Activated naive CD4-positive, alpha-beta T cell treated with Interleukin-2 at 50 U/mL for 16 hours (primary cell): ENCODE data around the gene FANCC.

ENCODE experiments used
- DNase-seq: peaks from one replicate; pipeline ENCODE4 v3.0.0-alpha.2; 2020

The FANCC gene

GRCh38 chr9:95097279-95097678, 220.2 kb downstream of the FANCC start:
- DNase-seq, result no peak

- no peak for DNase-seq
Observed at GRCh38 chr9:95096807-95097206, 220.7 kb downstream of the FANCC start.

DNA sequence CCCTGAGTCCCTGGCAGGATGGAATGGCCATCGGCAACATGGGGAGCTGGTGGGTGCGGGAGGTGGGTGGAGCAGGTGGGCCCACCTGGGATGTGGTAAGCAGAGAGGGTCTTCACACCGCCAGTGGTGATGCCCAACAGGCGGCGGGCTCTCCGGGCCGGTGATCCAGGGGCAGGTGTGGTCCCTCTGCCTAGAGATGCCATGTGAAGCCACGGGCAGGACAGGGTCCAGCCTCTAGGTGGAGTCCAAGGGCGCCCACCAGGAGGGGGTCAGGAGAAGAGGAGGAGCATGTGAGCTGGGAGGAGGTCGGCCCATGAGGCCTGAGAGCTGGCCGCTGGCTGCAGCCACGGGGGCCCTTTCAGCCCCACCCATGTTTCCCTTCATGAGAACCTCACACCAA, 221.1 kb downstream of the FANCC start:
- no peak for DNase-seq

DNA sequence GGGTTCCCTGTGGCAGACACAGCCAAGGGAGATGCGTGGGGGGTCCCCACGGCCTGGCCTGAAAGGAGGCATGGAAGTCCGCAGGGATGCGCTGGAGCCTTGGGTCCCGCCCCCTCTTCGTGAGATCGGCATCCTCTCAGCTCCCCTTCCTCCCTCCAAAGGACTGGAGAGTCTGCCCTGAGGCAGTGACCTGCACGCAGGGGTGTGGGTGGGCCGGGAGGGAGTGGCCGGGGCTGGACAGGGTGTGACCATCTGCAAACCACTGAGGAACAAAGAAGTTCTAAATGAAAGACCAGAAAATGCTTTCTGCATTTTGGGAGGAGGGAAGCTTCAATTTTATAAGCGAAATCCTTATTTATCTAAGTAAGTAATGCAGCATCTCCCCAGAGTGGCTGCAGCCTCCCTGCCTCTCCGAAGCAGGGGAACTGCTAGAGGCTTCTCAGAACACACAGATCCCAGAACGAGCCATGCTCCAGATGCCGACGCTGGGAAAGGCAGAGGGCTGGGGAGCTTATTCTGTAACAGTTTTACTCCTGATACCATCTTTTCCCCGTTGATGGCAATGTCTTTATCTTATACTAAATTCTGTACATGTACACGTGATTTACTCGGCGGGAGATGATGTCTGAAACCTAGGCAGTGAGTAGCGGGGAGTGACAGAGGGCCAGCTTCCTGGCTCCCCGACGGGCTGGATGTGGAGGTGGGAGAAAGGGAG, 221.7 kb downstream of the FANCC start:
- DNase-seq, result no peak

GRCh38 chr9:95094002-95094401, 223.5 kb downstream of the FANCC start:
- DNase-seq, result no peak

- DNase-seq, result no peak
Observed at GRCh38 chr9:95093586-95093985, 223.9 kb downstream of the FANCC start.

DNA sequence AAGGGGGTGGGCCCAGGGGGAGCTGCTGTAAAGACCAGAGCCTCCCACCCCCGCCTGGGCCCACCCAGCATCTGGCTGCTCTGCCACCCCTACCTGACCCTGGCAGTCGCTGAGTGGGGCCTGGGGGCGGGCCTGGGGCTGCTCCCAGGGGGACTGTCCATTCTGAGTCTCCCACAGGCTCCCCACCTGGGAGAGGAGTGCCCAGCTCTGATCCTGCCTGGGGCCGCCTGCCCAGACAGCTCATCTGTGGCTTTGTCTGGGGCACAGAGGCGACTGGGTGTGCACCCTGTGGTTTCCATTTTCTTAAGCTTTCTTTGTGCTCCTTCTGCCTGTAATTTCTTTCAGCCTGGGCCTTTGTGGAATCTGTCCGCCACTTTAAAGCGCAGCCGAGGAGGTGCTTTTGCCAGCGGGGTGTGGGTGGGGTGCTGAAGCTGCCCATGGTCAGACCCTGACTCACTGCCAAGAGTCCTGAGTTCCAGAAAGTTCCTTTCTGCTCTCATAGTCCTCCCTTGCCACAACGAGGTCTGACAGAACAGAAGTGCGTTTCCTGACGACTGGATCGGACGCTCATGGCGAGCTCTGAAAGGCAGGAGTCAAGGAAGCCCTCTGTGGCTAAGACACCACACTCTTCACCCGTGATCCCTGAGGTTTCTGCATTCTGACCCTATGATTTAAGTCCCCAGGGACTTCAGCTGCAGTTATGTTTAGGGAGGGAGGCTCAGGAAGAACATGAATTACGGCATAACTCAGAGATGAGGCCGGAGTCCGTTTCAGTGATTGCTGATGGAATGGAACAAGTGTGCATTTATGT, 225.0 kb downstream of the FANCC start:
- no peak for DNase-seq

DNA sequence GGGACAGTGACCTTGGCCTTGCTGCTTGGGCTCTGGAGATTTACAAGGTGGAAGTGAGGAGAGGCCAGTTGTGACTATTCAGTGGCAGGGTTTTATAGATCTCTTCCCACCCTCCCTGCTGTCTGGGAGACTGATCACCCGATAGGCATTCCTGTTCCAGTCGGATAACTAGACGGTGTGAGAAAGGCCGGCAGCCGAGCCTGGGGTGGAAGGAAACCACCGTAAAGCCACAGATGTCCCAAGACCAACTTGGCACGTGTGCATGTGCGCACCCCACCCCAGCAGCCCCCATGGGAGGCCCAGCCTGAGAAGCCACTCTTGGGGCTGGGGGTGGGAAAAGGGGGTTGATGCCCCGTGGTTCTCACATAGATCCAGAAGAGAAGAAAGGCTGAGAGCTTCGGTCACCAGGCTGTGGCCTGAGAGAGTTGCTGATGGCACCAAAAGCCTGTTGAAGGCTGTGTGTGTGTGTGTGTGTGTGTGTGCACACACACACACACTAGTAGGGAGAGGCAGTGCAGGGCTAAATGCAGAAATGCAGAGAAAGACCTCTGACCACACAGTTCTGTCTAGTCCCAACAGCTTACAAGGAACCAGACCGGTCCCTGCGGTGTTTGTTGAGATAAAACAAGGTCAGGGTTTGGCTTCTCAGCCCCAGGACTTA, 225.8 kb downstream of the FANCC start:
- DNase-seq, result no peak

DNA sequence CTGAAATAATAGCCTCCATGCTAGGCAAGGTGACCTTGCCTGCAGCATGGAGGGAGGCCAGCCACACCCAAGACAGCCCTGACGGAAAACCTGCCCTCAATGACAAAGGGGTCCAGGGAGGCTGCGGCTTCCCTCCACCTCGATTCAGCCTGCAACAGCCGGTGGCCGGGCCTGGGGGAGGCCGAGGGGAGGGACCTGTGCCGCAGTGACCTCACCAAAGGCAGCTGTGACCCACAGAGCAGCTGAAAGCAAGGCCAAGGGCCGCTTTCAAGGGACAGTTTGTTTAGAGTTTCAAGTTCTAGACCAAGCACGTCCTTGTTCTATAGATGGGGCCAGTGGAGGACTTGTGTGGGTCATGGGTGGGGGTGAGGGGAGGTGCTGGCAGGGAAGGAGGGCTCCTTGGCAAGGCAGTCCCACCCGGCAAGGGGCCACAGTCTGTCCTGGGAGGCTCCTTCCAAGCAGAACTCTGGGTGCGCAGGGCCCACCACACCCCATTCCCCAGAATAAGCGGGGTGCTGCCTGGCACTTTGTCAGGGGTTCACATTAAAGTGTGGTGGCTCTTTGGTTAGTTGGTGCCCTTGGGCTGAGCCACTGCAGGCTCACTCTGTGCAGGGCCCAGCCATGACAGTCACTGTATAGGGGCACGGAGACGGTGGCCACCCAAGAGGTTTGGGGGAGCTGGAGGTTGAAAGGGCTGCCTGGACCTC, 226.5 kb downstream of the FANCC start:
- no peak for DNase-seq

GRCh38 chr9:95090023-95090791, 227.3 kb downstream of the FANCC start:
- no peak for DNase-seq

GRCh38 chr9:95089257-95090022, 228.1 kb downstream of the FANCC start:
- DNase-seq, result no peak

DNA sequence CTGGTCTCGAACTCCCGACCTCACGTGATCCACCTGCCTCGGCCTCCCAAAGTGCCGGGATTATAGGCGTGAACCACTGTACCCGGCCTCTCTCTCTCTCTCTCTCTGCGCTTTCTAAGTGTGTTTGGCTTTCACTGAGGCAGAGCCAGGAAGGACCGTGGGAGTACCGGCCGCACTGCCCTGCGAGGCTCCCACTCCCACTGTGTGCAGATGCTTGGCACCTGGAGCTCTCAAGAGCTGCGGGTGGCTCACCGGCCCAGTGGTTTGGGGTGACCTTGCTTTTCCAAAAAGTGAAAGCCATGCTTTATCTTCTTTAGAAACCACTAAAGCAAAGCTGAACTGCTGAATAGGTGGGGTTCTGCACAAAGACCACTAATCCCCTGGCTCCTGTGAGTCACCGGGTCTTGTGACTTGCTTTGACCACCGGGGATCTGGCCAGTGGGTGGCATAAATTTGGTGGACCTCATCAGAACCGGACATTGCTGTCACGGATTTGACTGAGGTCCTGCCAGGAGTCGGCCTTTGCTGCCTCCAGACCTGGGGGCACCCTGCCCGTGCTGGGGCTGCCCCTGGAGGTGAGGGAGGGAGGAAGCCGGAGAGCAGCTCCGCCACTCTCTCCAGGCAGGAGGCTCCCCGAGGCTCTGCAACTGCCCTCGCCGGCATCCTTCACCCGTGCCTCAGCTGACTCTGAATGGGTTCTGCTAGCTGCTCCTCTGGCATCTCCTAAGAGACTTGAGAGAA, 228.9 kb downstream of the FANCC start:
- no peak for DNase-seq

GRCh38 chr9:95087659-95088242, 229.8 kb downstream of the FANCC start:
- DNase-seq, result no peak

DNA sequence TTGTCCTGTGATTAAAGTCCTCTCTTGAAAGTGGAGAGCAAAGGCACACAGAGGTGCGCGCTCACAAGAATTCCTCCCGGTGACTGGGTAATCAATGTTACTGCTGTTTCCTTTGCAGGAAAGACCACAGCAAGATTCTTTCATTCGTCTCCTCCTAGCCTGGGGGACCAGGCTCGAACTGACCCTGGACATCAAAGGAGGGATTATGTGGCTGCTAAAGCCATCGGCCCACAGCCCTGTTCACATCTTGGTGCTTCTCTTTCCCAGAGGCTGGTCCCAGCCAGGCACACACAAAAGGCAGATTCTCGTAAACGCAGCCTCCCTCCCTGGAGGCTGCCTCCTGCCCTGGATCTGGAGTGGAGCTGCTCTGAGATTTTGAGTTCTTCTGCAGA, 230.9 kb downstream of the FANCC start:
- no peak for DNase-seq

DNA sequence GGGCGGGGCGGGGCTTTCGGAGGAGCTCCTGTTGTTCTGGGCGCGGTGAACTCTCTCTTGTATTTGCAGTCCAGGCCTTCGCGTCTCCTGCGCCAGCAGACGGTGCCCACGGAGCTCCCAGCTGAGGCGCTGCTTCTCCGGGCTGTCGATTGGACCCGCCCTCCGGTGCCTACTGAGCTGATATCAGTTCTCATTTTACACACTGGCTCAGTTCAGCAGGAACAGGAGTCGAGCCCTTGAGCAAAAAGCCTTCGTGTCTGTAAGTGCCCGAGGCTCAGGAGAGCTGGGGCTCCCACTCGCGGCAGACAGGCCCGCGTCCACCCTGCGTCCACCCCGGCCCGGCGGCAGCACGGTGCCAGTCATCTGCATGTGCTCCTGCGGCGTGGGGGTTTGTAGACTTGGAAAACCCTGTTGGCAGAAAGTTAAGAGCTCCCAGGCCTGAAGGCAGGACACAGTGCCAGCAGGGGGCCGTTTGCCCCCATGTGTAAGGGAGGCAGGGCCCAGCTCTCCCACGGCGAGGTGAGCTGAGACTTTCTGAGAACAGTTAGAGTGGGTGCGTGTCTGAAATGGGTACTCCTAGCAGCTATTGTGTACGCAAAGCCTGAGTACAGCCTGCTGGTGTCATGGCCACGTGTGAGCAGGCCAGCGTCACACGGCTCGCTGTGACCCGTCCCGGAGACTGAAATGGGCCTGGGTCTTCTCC, 231.5 kb downstream of the FANCC start:
- no peak for DNase-seq

GRCh38 chr9:95085036-95085770, 232.3 kb downstream of the FANCC start:
- no peak for DNase-seq

DNA sequence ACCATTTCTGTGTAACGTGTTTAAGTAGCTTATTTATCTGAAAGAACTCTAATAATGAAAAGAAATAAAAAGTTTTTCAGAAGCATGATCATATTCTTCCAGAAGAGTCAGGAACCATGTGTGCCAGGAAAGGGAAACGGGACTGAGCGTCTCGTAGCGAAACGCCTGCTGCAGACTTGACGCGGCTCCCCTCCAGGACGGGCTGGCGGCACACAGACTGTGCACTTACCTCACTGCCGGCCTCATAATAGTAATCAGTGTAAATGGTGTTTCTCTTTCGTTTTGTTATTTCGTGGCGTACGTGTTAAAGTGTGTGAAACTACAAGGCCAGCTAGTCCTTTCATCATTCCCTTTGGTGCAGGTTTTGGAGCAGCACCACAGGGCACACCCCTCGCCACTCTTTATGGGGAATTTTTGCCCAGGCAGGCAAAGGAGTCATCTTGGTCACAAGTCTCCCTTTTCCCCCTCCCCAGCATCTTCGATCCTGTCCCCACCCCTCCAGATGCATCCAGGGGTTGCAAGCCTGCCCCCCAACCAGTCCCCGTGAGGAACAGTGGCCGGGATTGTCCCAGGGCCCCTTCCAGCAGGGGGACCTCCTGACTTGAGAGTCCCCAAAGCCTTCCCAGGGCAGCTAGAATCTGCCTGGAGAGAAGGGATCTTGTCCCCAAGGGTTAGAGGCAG, 233.1 kb downstream of the FANCC start:
- DNase-seq, result no peak

- no peak for DNase-seq
Observed at GRCh38 chr9:95083086-95083768, 234.3 kb downstream of the FANCC start.
